Measurements from ENCODE around the gene ARL5B.

DNA sequence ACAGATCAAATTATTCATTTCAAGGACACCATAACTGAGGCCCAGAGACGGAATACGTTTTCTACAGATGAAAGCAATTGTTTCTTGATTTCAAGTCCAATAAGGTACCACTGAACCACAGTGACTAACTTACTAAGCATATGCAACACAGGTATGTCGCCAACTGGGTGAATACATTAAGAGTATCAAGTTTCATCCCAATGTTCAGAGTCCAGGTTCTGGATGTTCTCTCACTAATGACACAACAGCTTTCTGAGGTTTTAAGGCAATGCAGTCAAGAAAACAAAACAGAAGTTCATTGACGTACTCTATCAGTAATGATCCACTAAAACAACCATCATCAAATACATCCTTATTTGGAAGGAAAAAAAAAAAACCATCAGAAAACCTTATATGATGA lies 43.6 kb upstream of the ARL5B start:
- TF ChIP-seq, protein P1, sequence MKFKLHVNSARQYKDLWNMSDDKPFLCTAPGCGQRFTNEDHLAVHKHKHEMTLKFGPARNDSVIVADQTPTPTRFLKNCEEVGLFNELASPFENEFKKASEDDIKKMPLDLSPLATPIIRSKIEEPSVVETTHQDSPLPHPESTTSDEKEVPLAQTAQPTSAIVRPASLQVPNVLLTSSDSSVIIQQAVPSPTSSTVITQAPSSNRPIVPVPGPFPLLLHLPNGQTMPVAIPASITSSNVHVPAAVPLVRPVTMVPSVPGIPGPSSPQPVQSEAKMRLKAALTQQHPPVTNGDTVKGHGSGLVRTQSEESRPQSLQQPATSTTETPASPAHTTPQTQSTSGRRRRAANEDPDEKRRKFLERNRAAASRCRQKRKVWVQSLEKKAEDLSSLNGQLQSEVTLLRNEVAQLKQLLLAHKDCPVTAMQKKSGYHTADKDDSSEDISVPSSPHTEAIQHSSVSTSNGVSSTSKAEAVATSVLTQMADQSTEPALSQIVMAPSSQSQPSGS (tag by site-specific recombination; IDR thresholded peaks at IDR 0.05; ENCODE audit: low read depth), result no peak
- TF ChIP-seq ZNF529 (tag by site-specific recombination; IDR thresholded peaks at IDR 0.05; ENCODE audit: insufficient replicate concordance), result no peak
- TF ChIP-seq SCRT1 (tag by site-specific recombination; IDR thresholded peaks at IDR 0.05; ENCODE audit: borderline replicate concordance), result no peak
- TF ChIP-seq ELK4 (IDR thresholded peaks at IDR 0.05; ENCODE audit: borderline replicate concordance, low read depth, low read length), result no peak
- TF ChIP-seq ZNF274 (IDR thresholded peaks at IDR 0.05; ENCODE audit: low read length), result no peak
- no peak for TF ChIP-seq ZNF274 (tag by site-specific recombination; IDR thresholded peaks at IDR 0.05; ENCODE audit: borderline replicate concordance)
- no peak for TF ChIP-seq ZNF24 (tag by site-specific recombination; IDR thresholded peaks at IDR 0.05)
- no peak for TF ChIP-seq ZNF785 (tag by site-specific recombination; IDR thresholded peaks at IDR 0.05)
- TF ChIP-seq CTCF (tag by site-specific recombination; IDR thresholded peaks at IDR 0.05), result no peak
- TF ChIP-seq, protein P2, sequence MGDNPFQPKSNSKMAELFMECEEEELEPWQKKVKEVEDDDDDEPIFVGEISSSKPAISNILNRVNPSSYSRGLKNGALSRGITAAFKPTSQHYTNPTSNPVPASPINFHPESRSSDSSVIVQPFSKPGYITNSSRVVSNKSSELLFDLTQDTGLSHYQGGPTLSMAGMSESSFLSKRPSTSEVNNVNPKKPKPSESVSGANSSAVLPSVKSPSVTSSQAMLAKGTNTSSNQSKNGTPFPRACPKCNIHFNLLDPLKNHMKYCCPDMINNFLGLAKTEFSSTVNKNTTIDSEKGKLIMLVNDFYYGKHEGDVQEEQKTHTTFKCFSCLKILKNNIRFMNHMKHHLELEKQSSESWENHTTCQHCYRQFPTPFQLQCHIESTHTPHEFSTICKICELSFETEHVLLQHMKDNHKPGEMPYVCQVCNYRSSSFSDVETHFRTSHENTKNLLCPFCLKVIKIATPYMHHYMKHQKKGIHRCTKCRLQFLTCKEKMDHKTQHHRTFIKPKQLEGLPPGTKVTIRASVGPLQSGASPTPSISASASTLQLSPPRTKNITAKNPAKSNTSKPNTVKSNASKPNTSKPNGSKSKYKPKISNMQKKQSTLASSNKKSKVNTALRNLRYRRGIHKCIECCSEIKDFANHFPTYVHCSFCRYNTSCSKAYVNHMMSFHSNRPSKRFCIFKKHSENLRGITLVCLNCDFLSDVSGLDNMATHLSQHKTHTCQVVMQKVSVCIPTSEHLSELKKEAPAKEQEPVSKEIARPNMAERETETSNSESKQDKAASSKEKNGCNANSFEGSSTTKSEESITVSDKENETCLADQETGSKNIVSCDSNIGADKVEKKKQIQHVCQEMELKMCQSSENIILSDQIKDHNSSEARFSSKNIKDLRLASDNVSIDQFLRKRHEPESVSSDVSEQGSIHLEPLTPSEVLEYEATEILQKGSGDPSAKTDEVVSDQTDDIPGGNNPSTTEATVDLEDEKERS (tag by site-specific recombination; IDR thresholded peaks at IDR 0.05), result no peak
- no peak for TF ChIP-seq ZBTB20 (tag by site-specific recombination; IDR thresholded peaks at IDR 0.05)

All from HEK293 (cell line).